GM18520 (cell line): ENCODE data around the gene TCEAL5.
A peak's percentile ranks its signal among the peaks of the same experiment; 100 is the strongest.
"Not testable (repeated sequence)": the region's sequence is repeated elsewhere in the genome, so short reads cannot be mapped to it uniquely, and the experiment has no call there.

Source experiments
- ATAC-seq: cut with Tn5 transposase; IDR thresholded peaks from one replicate; pipeline ENCODE4 v1.9.1; 2021; ENCODE audit not compliant: unreplicated experiment

The TCEAL5 gene

GRCh38 chrX:103276581-103277002 lies at the start of gene TCEAL5:
Gene TCEAL5 (minus strand): TSS chrX:103276750. CDS start chrX:103274563, 2,187 bp downstream.
- ATAC-seq: no peak

GRCh38 chrX:103311399-103311780 lies 34.8 kb upstream of the TCEAL5 start:
- no peak for ATAC-seq

DNA sequence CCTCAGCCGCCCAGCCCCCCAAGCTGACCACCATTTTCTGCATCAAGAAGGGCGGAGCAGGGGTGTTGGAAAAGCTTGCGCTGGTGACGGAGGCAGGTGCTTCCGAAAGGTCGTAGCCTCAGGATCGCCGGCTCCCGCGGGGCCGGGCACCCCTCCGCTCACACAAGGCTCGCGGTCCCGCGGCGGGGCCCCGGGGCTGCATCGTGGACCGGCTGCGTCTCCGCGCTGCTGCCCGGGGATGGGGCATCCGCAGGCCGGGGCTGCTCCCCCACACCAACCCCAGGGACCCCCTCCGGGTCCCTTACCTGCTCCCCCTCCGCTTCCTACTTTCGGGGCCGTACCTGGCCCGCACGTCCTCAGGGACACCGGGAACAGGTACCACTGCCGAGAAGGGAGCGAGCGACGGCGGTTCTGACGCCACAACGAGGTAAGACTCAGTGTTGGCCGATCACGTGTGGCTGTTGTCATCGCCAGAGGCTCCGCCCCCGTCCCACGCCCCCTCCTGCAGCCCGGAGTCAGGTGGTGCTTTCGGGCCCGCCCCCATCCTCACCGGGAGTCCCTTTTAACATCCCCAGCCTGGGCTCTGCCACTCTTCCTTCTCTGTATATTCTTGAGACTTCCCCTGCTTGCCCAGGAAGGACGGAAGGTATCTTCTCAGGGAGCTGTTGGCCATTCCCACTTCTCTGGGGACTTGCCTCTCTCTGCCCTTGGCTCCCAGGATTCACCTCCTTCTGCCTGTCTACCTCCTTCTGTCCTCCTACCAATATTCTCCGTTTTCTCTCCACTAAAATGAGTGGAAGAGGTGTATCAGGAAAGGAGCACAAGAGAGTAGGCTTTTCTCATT lies 34.2 kb upstream of the TCEAL5 start, which contains the start of gene BEX2:
Gene BEX2 (minus strand): TSS at position 436 of the 844 bp plus-strand sequence. CDS start 1,014 bp downstream, outside the sequence.
- ATAC-seq: peak; percentile 80

DNA sequence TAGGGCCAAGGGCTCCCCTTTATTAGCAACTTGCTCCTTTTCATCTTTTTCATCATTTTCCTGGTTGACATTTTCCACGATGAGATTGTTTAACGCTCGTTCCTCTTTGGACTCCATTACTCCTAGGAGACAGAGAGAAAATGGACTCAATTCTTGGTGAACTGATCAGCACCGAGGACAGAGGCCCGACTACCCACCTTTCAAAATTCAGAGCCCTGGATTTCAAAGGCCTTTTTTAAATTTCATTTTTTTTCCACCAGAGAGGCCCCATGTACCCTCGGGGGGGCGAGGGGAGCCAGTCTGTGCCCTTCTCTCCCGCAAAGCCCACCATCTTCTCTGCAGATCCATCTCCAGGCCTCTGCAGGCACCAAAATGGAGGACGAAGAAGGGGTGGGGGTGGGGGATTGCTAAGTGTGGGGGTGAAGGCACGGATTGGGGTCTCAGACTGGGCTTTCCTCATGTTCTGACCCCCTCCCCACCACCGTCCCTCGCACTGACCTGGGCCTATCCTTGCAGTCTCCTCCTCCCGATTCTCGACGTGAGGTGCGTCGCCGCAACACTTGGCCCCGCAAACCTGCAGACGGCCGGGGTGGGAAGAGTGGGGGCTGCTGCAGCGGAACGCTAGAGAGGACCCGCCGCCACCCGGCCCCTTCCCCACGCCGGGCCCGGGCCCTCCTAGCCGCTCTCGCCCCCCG lies 33.5 kb upstream of the TCEAL5 start:
- ATAC-seq: no peak

- ATAC-seq: not testable (repeated sequence)
Observed at GRCh38 chrX:103305666-103306065, 29.1 kb upstream of the TCEAL5 start.

DNA sequence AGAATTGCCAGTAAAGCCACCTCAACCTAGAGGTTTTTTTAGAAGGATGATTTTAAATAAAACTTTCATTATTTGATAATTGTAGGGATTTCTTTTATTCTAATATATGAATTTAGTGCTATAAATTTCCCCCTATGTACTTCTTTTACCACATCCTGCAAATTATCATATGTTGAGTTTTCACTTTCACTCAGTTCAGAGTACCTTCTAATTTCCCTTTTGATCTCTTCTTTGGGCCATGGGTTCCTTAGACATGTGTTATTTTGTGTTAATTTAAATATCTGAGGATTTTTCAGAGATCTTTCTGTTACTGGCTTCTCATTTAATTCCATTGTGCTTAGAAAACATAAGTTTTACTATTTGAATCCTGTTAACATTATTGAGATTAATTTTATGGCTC lies 28.2 kb upstream of the TCEAL5 start:
- ATAC-seq: no peak

- ATAC-seq: no peak
Observed at GRCh38 chrX:103293118-103293517, 16.6 kb upstream of the TCEAL5 start.

- no peak for ATAC-seq
Observed at GRCh38 chrX:103279624-103280023, 3.1 kb upstream of the TCEAL5 start.

DNA sequence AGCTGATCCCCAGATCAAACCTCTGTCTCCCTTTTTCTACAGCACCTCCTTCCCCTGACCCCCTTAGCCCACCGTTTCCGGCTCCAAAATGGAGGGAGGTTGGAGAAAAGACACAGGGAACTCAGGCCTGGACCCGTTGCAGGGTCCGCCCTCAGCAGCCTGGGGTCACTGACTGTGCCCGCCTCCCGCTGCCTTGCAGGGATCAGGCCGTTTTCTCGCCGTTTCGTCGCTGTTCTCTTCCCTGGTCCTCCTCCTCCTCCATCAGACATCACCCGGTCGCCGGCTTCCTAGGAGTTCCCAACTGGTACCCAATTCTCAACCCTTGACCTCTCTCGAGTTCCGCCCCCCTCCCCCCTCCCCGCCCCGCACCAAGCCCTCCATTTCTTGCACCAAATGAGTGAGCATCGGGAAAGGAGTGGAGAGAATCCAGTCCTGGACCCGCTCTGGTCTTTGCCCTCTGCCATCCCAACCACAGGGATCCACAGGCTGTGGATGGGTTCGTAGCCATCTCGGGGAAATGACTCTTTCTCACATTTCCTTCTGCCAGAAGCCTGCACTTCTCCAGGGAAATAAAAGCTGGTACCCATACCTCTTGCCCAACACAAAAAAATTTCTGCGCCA lies 493 bp downstream of the TCEAL5 start:
- ATAC-seq: no peak

- ATAC-seq: no peak
Observed at GRCh38 chrX:103274284-103274683, 2.3 kb downstream of the TCEAL5 start.

GRCh38 chrX:103258275-103258674 lies 18.3 kb downstream of the TCEAL5 start:
- ATAC-seq: no peak

DNA sequence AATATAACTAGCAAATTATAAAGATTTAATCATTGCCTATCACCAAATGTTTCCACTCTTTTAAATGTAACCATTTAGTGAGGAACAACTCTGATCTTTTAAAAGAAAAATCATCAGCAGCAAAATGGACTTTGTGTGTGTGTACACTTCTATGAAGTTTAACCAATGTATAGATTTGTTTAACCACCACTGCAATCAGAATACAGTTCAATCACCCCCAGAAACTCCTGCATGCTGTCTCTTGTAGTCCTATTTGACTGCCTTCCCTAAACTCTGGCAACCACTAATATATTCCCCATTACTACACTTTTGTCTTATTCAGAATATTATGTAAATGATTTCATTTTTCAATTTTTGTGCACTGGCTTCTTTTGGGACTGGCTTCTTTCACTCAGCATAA lies 19.9 kb downstream of the TCEAL5 start:
- ATAC-seq: no peak

GRCh38 chrX:103254921-103255493 lies 21.5 kb downstream of the TCEAL5 start, which contains the start of gene TCEAL8:
Gene TCEAL8 (minus strand): TSS chrX:103255155. CDS start chrX:103253979, 1,176 bp downstream.
- peak; percentile 89 for ATAC-seq

- no peak for ATAC-seq
Observed at GRCh38 chrX:103254171-103254824, 22.3 kb downstream of the TCEAL5 start.

- no peak for ATAC-seq
Observed at GRCh38 chrX:103253608-103254007, 22.9 kb downstream of the TCEAL5 start.

DNA sequence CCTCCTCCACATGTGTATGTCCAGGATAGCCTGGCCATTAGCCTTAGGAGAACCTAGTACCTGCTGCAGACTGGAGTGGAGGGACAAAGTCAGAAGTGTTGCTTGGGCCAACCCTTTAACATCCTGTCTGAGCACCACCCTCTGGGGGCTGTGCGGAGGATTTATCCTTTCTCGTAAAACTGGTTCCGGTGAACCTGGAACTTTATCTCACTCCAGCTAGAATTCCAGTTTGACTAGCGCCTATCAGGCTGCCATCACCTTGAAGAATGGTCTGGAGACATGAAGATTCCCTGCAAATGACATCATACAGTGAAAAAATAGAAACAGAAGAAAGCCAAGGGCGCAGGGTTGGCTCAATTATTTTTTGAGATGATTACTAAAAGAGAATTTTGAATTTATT lies 25.6 kb downstream of the TCEAL5 start:
- ATAC-seq: no peak

GRCh38 chrX:103249805-103250204 lies 26.7 kb downstream of the TCEAL5 start:
- ATAC-seq: no peak

DNA sequence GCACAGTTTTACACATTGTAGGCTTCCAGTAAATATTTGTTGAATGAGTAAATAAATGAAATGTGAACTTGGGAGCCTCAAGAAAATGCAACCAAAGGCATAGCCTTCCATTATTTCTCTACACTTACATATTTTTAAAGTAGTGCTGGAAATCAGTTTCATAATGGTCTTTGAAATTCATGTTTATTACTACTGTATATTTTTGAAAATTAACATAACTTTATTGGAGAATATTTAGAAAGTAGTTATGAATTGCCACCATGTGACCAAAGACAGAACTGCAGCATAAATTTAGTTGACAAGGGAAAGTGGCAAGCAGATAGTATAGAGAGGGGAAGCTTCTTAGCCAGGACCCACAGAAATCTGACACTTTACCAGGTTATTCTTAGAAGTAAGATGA lies 28.0 kb downstream of the TCEAL5 start:
- no peak for ATAC-seq

DNA sequence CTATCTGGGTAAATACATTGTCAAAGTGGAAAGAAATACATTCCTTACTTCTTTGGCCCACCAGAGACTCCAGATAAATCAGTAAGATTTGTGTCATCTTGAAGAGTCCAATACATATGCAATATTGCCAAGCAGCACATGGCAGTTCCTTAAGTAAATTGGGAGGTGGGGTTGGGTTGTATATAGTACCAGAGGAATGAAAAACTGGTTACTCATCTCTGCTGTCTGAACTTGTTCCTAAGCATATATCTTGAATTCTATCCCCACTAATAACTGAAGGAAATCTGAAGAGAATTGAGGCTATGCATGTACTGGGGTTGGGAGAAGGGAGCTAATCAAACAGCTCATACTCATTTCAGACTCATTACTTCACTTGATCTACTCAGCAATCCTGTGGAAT lies 36.4 kb downstream of the TCEAL5 start:
- ATAC-seq: no peak

DNA sequence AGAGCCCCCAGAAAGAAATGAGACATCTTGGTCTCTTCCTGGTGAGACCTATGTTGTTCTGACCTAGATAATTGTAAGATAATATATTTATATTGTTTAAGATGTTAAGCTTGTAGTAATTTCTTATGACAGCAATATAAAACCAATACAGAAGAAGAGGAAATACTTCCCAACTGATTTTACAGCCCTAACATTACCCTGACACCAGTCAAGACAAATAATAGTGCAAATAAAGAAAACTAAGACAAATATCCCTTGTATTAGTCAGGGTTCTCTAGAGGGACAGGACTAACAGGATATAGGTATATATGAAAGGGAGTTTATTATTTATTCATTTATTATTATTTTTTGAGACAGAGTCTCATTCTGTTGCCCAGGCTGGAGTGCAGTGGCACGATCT lies 40.3 kb downstream of the TCEAL5 start:
- no peak for ATAC-seq

DNA sequence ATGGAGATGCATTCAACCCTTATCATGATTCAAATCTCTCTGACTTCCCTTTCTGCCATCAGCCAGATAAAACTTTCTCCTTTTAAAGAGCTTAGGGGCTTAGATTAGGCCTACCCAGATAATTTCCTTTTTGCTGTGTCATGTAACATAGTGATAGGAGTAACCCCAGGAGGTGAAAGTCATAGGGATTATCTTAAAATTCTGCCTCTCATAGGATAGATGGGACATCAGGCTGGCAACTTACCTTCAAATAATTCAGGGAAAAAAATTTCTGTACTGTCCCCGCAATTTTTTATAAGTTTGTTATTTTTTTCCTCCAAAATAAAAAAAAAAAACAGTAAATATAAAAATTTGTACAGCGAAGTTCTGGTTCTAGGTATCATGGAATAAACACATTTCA lies 40.9 kb downstream of the TCEAL5 start:
- ATAC-seq: not testable (repeated sequence)
